ENCODE results near the gene ITGB6. TPM values are rescaled to one million over a fixed set of nuclear protein-coding genes. Genes with fewer than 3 reads are reported as not detected.

ITGB6 gene
- total and polyA plus RNA-seq, 2 of the 8 experiments (the other 6 are each of a cell fraction or from before 2014, with no cell fraction given) = not detected

GRCh38 chr2:160203422-160203821, 3.4 kb upstream of the ITGB6 start:
- Histone ChIP-seq H3K27ac (ENCODE audit: low read depth, low read length) (no peak overlapping the region), H3K4ac (replicated peaks; ENCODE audit: insufficient read length, low read depth, low read length) (no peak overlapping the region), H3K36me3 (ENCODE audit: control insufficient read depth in 2 of 4, insufficient read depth in 4 of 4, low read length in 3 of 4) (no peaks in the 10 kb centered on the region), H3K18ac (ENCODE audit: extremely low read depth, low read length) (no peak overlapping the region), H3K14ac (ENCODE audit: insufficient read length) (no peak overlapping the region), H3K56ac (replicated peaks; ENCODE audit: insufficient read length, low read depth, low read length) (no peak overlapping the region), H3K9ac (replicated peaks in 1 of 4; ENCODE audit: extremely low read depth in 1 of 4, low read depth in 3 of 4, low read length in 3 of 4) (no peak overlapping the region), H3K23ac (ENCODE audit: insufficient read length) (no peak overlapping the region), H2BK15ac (ENCODE audit: low read length) (no peak overlapping the region), H2AFZ (ENCODE audit: low read length) (no peak overlapping the region), H2BK5ac (ENCODE audit: low read depth, low read length) (no peak overlapping the region), H3K27me3 (replicated peaks in 1 of 4; ENCODE audit: control insufficient read depth in 3 of 4, extremely low read depth in 1 of 4, insufficient read depth in 3 of 4, low read length in 3 of 4) (no peaks in the 10 kb centered on the region), H4K91ac (replicated peaks; ENCODE audit: insufficient read length, low read length) (no peak overlapping the region), H2AK5ac (ENCODE audit: low read depth, low read length) (no peak overlapping the region), H2BK120ac (replicated peaks; ENCODE audit: low read depth, low read length) (no peak overlapping the region), H3K4me1 (replicated peaks in 1 of 4; ENCODE audit: control insufficient read depth in 3 of 4, insufficient read depth in 4 of 4, low read length in 3 of 4) (no peaks in the 10 kb centered on the region), H4K8ac (ENCODE audit: extremely low read depth, insufficient read depth, low read length) (no peak overlapping the region), H3K79me1 (ENCODE audit: low read depth, low read length) (no peaks in the 10 kb centered on the region), H3K79me2 (ENCODE audit: control insufficient read depth in 1 of 2, insufficient read depth in 2 of 2, low read length in 2 of 2) (no peaks in the 10 kb centered on the region), H4K5ac (ENCODE audit: insufficient read length, low read depth, low read length) (no peak overlapping the region), H3K4me3 (ENCODE audit: extremely low read depth in 1 of 4, insufficient read depth in 2 of 4, low read depth in 3 of 4, low read length in 4 of 4) (no peak overlapping the region), H3K23me2 (ENCODE audit: low read depth, low read length) (no peaks in the 10 kb centered on the region), H2BK20ac (ENCODE audit: low read length) (no peak overlapping the region), H2BK12ac (ENCODE audit: low read depth, low read length) (no peak overlapping the region), H4K20me1 (replicated peaks in 1 of 2; ENCODE audit: control insufficient read depth in 1 of 2, insufficient read depth in 2 of 2, low read length in 2 of 2) (no peaks in the 10 kb centered on the region), H3K4me2 (ENCODE audit: insufficient read depth in 1 of 2, low read depth in 2 of 2, low read length in 2 of 2) (no peak overlapping the region), H3K9me3 (ENCODE audit: insufficient read depth in 2 of 2, low read depth in 1 of 2, low read length in 1 of 2) (0 out of 4 replicates have a peak, but pooled peaks cover 0 to 4% of the 10 kb centered on the region in 2 experiments)
- ChIA-PET POLR2A (ENCODE audit: partially characterized antibody) (no interaction called here), CTCF (ENCODE audit: partially characterized antibody) (interaction anchor here (0.6 to 0.9 kb wide), 2 partner anchors 121 to 790 kb away, joined by 3 read pairs; no protein-coding TSS in a partner anchor)
- 65% methylated on average over 3 of the region's 3 CpGs; no CpG with 5 or more reads in 1 of the 2 experiments for WGBS, 2 experiments (ENCODE audit: extremely low coverage in 1 of 2, insufficient coverage in 1 of 2, insufficient read length in 1 of 2, insufficient replicate concordance in 2 of 2, low coverage in 1 of 2, low lambda C conversion rate in 2 of 2, missing lambda C conversion rate in 1 of 2)
- DNase-seq (ENCODE audit: low read depth in 1 of 2, low spot score in 2 of 2) = no peak
- no peak for FAIRE-seq
- TF ChIP-seq RBBP5 (IDR thresholded peaks at IDR 0.05; ENCODE audit: borderline replicate concordance, low read depth, low read length) = no peak
- no peak for TF ChIP-seq HDAC6 (IDR thresholded peaks at IDR 0.05; ENCODE audit: low read depth, low read length)
- no peak for TF ChIP-seq SP4 (IDR thresholded peaks at IDR 0.05; ENCODE audit: low read length)
- TF ChIP-seq KDM1A (IDR thresholded peaks at IDR 0.05; ENCODE audit: borderline replicate concordance, low read length) = no peak
- no peak for TF ChIP-seq TAF1 (IDR thresholded peaks at IDR 0.05; ENCODE audit: low read depth, low read length)
- TF ChIP-seq SIX5 (IDR thresholded peaks at IDR 0.05; ENCODE audit: low read depth, low read length) = no peak
- TF ChIP-seq CHD2 (IDR thresholded peaks at IDR 0.05; ENCODE audit: low read length) = no peak
- no peak for TF ChIP-seq NRF1 (IDR thresholded peaks at IDR 0.05; ENCODE audit: low read depth, low read length)
- TF ChIP-seq RAD21 (IDR thresholded peaks at IDR 0.05 in 1 of 2, conservative IDR thresholded peaks at IDR 0.05 in 1 of 2; ENCODE audit: low read depth in 2 of 2, low read length in 2 of 2) = no peak
- TF ChIP-seq SAP30 (IDR thresholded peaks at IDR 0.05; ENCODE audit: insufficient read depth, insufficient replicate concordance, low read length) = no peak
- TF ChIP-seq SIRT6 (IDR thresholded peaks at IDR 0.05; ENCODE audit: low read length) = no peak
- no peak for TF ChIP-seq FOSL1 (IDR thresholded peaks at IDR 0.05; ENCODE audit: insufficient read depth, low read depth, low read length)
- TF ChIP-seq CBX8 (IDR thresholded peaks at IDR 0.05; ENCODE audit: borderline replicate concordance, low read depth, low read length) = no peak

Data from H1 (cell line).